Liver (tissue), 9 donors: Measurements from ENCODE around the gene OR12D1. TPM values are rescaled to one million over a fixed set of nuclear protein-coding genes. Genes with fewer than 3 reads are reported as not detected.
"Not testable (repeated sequence)": the region's sequence is repeated elsewhere in the genome, so short reads cannot be mapped to it uniquely, and the experiment has no call there.

Experiments used
- DNase-seq: peaks from one replicate; pipeline ENCODE4 v3.0.0-alpha.2; 2017; ENCODE audit warnings: low spot score
- H3K27ac ChIP-seq, 2 donors: one replicate each; pipeline ENCODE4 v1.7.0; 2013; ENCODE audit warnings: inconsistent platforms in 2 of 2, low read length in 2 of 2, control low read depth in 1 of 2, low read depth in 1 of 2, mild to moderate bottlenecking in 1 of 2
- H3K27me3 ChIP-seq, 4 donors: one replicate each; pipeline versions ENCODE4 v1.6.1 to v1.7.0; 2013; ENCODE audit warnings: low read length in 3 of 4, inconsistent platforms in 1 of 4, mild to moderate bottlenecking in 1 of 4, moderate library complexity in 1 of 4; ENCODE audit not compliant: control insufficient read depth in 4 of 4, insufficient read depth in 4 of 4
- H3K36me3 ChIP-seq, 4 donors: one replicate each; pipeline versions ENCODE4 v1.6.1 to v1.7.0; 2013; ENCODE audit warnings: low read length in 3 of 4, mild to moderate bottlenecking in 3 of 4, low read depth in 1 of 4, moderate library complexity in 1 of 4; ENCODE audit not compliant: control insufficient read depth in 4 of 4, insufficient read depth in 3 of 4
- H3K4me1 ChIP-seq, 4 donors: one replicate each; pipeline versions ENCODE4 v1.6.1 to v1.7.0; 2013; ENCODE audit warnings: low read length in 3 of 4, mild to moderate bottlenecking in 3 of 4, moderate library complexity in 1 of 4; ENCODE audit not compliant: control insufficient read depth in 4 of 4, insufficient read depth in 4 of 4
- H3K4me3 ChIP-seq, 3 donors: one replicate each; pipeline versions ENCODE4 v1.6.1 to v1.7.0; 2013; ENCODE audit warnings: low read length in 3 of 3, control low read depth in 1 of 3, low read depth in 1 of 3, mild to moderate bottlenecking in 1 of 3
- H3K9ac ChIP-seq, 2 donors: one replicate each; pipeline ENCODE4 v1.7.0; 2013; ENCODE audit warnings: low read length in 2 of 2, mild to moderate bottlenecking in 2 of 2, moderate library complexity in 2 of 2, control low read depth in 1 of 2, low read depth in 1 of 2
- H3K9me3 ChIP-seq, 4 donors: one replicate each; pipeline versions ENCODE4 v1.6.1 to v1.7.0; 2013; ENCODE audit warnings: low read length in 3 of 4; ENCODE audit not compliant: control insufficient read depth in 4 of 4
- EGR1 ChIP-seq, 2 donors: IDR thresholded peaks; 2 replicates each; pipeline ENCODE4 v1.6.1; 2016 to 2018; ENCODE audit warnings: antibody characterized with exemption in 2 of 2, low read depth in 2 of 2
- FOXA1 ChIP-seq: IDR thresholded peaks from 2 replicates; pipeline ENCODE4 v1.6.1; 2016; ENCODE audit warnings: antibody characterized with exemption
- HNF4A ChIP-seq, 2 donors: conservative IDR thresholded peaks; 2 replicates each; pipeline ENCODE4 v1.6.1; 2016; ENCODE audit warnings: antibody characterized with exemption in 2 of 2, mild to moderate bottlenecking in 2 of 2
- RAD21 ChIP-seq, 2 donors: IDR thresholded peaks; 2 replicates each; pipeline ENCODE4 v1.6.1; 2016; ENCODE audit warnings: antibody characterized with exemption in 2 of 2, mild to moderate bottlenecking in 2 of 2
- SP1 ChIP-seq: IDR thresholded peaks from 2 replicates; pipeline ENCODE4 v1.6.1; 2018; ENCODE audit warnings: antibody characterized with exemption, mild to moderate bottlenecking
- YY1 ChIP-seq: IDR thresholded peaks from 2 replicates; pipeline ENCODE4 v1.6.1; 2016; ENCODE audit warnings: antibody characterized with exemption, mild to moderate bottlenecking
- WGBS: extraction: QIAGEN DNeasy Blood & Tissue Kit; methylation state at CpG from one replicate; pipeline ENCODE4 v1.1.7; 2013; 5-methylcytosine and 5-hydroxymethylcytosine counted together
- polyA plus RNA-seq, 2 donors: library from polyadenylated mRNA; stranded (reverse) in 1 of 2; unstranded in 1 of 2; fragments of 200-250 nt in 1 of 2; fragments of >200 nt in 1 of 2; fragmentation: Nextera tagmentation in 1 of 2; extraction: Ambion mirVana in 1 of 2; gene quantifications; one replicate each; pipeline versions ENCODE4 v1.2.1 to v1.2.3, GENCODE V29; 2013 to 2015
- total RNA-seq, 2 donors: library from RNA; depleted of rRNA; stranded (reverse); fragments of >200 nt; gene quantifications; one replicate each; pipeline ENCODE4 v1.2.3, GENCODE V29; 2014
- TF ChIP-seq, protein P1 (sequence below): fragments of 150-350 bp; IDR thresholded peaks from 2 replicates; pipeline ENCODE4 v1.5.1; 2017; ENCODE audit warnings: improper control_type of control experiment, low read depth, low read length; ENCODE audit not compliant: missing input control
- TF ChIP-seq, protein P2 (sequence below): IDR thresholded peaks from 2 replicates; pipeline ENCODE4 v1.6.1; 2016; ENCODE audit warnings: antibody characterized with exemption
- donor health status: healthy.
- donor health status: healthy.
- donor health status: healthy.
- donor health status: healthy.
- donor health status: healthy.

The OR12D1 gene
- total and polyA plus RNA-seq, 4 donors, result not detected

- TF ChIP-seq, protein P1, sequence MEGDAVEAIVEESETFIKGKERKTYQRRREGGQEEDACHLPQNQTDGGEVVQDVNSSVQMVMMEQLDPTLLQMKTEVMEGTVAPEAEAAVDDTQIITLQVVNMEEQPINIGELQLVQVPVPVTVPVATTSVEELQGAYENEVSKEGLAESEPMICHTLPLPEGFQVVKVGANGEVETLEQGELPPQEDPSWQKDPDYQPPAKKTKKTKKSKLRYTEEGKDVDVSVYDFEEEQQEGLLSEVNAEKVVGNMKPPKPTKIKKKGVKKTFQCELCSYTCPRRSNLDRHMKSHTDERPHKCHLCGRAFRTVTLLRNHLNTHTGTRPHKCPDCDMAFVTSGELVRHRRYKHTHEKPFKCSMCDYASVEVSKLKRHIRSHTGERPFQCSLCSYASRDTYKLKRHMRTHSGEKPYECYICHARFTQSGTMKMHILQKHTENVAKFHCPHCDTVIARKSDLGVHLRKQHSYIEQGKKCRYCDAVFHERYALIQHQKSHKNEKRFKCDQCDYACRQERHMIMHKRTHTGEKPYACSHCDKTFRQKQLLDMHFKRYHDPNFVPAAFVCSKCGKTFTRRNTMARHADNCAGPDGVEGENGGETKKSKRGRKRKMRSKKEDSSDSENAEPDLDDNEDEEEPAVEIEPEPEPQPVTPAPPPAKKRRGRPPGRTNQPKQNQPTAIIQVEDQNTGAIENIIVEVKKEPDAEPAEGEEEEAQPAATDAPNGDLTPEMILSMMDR, result no peak
- no peak for TF ChIP-seq FOXA1
- no peak for TF ChIP-seq RAD21 (IDR thresholded peaks at IDR 0.05)
- no peak for TF ChIP-seq YY1
These were observed 11.9 kb downstream of the OR12D1 start (continued) for GRCh38 chr6:29426654-29427053.

GRCh38 chr6:29436730-29437129, 22.0 kb downstream of the OR12D1 start:
- H3K27me3 ChIP-seq, DNase-seq, H3K9ac ChIP-seq, H3K4me3 ChIP-seq, H3K9me3 ChIP-seq, H3K27ac ChIP-seq, H3K4me1 ChIP-seq, H3K36me3 ChIP-seq: not testable (repeated sequence)
- WGBS, result 67% methylated on average over 18 of the region's 18 CpGs

DNA sequence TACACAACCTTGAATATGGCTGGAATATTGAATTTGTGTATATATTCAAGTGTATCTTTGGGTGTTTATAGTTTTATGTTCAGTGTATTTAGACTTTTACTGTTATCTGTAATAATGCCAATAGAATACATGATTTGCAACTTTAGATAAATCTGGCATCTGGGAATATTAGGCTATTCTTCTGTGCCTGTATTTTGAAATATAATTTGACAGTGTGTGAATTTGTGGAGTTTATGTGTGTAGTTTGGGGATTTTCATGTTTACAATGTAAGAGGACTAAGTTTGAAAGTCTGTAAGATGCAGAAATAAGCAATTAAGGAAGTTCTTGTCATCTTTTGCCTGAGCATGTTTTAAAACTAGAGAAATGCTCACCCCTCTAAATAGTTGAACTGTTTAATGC, 24.3 kb downstream of the OR12D1 start, which contains the start of gene OR10C1:
TSS of gene OR10C1 (plus strand) at position 301 of the 400 bp plus-strand sequence. CDS start 710 bp downstream, outside the sequence.
- DNase-seq, result no peak
- no peak within 1 kb of the TSS for H3K4me3 ChIP-seq

GRCh38 chr6:29442719-29443118, 28.0 kb downstream of the OR12D1 start:
- WGBS, result 82% methylated on average over 1 of the region's 1 CpG
- TF ChIP-seq YY1 (no peak), HNF4A (conservative IDR thresholded peaks at IDR 0.05) (no peak), SP1 (no peak), RAD21 (IDR thresholded peaks at IDR 0.05) (no peak), EGR1 (IDR thresholded peaks at IDR 0.05; ENCODE audit: low read depth in 2 of 2) (no peak)
- DNase-seq, result no peak

More for the DNA sequence above, 24.3 kb downstream of the OR12D1 start, which contains the start of gene OR10C1:
- no peak within 1 kb of the TSS for H3K9ac ChIP-seq
- H3K4me1 ChIP-seq, result no peaks in the 10 kb centered on the region
- TF ChIP-seq, protein P2, sequence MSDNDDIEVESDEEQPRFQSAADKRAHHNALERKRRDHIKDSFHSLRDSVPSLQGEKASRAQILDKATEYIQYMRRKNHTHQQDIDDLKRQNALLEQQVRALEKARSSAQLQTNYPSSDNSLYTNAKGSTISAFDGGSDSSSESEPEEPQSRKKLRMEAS, result no peak
- no peak for TF ChIP-seq EGR1 (IDR thresholded peaks at IDR 0.05; ENCODE audit: low read depth in 2 of 2)
- no peaks in the 10 kb centered on the region for H3K9me3 ChIP-seq
- H3K36me3 ChIP-seq, result no peaks in the 10 kb centered on the region
- no peak within 1 kb of the TSS for H3K27ac ChIP-seq
- no peaks in the 10 kb centered on the region for H3K27me3 ChIP-seq

DNA sequence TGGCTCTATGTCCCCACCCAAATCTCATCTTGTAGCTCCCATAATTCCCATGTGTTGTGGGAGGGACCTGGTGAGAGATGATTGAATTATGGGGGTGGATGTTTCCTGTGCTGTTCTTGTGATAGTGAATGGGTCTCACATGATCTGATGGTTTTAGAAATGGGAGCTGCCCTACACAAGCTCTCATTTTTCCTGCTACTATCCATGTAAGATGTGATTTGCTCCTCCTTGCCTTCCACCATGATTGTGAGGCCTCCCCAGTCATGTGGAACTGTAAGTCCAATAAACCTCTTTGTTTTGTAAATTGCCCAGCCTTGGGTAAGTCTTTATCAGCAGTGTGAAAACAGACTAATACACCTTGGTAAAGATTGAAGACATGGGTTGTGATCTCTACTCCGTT, 29.3 kb downstream of the OR12D1 start:
- H3K4me3 ChIP-seq, H3K27me3 ChIP-seq, H3K27ac ChIP-seq, DNase-seq, H3K4me1 ChIP-seq, H3K9me3 ChIP-seq, H3K36me3 ChIP-seq, H3K9ac ChIP-seq: not testable (repeated sequence)
- 81% methylated on average over 1 of the region's 1 CpG for WGBS

More at GRCh38 chr6:29442719-29443118, 28.0 kb downstream of the OR12D1 start:
- Histone ChIP-seq H3K9ac (no peak overlapping the region), H3K4me3 (no peak overlapping the region), H3K36me3 (no peaks in the 10 kb centered on the region), H3K27me3 (peaks cover 0 to 2% (median 0%) of the 10 kb centered on the region in 4 donors), H3K9me3 (no peaks in the 10 kb centered on the region), H3K27ac (no peak overlapping the region), H3K4me1 (no peaks in the 10 kb centered on the region)
